AML-193 (cell line): ENCODE measurements around the gene NRDC.
A peak's percentile ranks its signal among the peaks of the same experiment; 100 is the strongest.

Experiments
- DNase-seq, 2 experiments: peaks; one replicate each; lab custom pipeline; 2025; lab: John Stamatoyannopoulos, UW

The NRDC gene, protein sequence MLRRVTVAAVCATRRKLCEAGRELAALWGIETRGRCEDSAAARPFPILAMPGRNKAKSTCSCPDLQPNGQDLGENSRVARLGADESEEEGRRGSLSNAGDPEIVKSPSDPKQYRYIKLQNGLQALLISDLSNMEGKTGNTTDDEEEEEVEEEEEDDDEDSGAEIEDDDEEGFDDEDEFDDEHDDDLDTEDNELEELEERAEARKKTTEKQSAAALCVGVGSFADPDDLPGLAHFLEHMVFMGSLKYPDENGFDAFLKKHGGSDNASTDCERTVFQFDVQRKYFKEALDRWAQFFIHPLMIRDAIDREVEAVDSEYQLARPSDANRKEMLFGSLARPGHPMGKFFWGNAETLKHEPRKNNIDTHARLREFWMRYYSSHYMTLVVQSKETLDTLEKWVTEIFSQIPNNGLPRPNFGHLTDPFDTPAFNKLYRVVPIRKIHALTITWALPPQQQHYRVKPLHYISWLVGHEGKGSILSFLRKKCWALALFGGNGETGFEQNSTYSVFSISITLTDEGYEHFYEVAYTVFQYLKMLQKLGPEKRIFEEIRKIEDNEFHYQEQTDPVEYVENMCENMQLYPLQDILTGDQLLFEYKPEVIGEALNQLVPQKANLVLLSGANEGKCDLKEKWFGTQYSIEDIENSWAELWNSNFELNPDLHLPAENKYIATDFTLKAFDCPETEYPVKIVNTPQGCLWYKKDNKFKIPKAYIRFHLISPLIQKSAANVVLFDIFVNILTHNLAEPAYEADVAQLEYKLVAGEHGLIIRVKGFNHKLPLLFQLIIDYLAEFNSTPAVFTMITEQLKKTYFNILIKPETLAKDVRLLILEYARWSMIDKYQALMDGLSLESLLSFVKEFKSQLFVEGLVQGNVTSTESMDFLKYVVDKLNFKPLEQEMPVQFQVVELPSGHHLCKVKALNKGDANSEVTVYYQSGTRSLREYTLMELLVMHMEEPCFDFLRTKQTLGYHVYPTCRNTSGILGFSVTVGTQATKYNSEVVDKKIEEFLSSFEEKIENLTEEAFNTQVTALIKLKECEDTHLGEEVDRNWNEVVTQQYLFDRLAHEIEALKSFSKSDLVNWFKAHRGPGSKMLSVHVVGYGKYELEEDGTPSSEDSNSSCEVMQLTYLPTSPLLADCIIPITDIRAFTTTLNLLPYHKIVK

GRCh38 chr1:51878616-51879336 is at the start of gene NRDC:
TSS of gene NRDC (minus strand) at chr1:51878727. CDS start at chr1:51878615, 112 bp downstream.
- DNase-seq = peak; percentile 97 to 98

- no peak for DNase-seq
These were observed 48.5 kb upstream of the NRDC start for GRCh38 chr1:51927029-51927428.

GRCh38 chr1:51926171-51926812 is 47.8 kb upstream of the NRDC start:
- DNase-seq = no peak

DNA sequence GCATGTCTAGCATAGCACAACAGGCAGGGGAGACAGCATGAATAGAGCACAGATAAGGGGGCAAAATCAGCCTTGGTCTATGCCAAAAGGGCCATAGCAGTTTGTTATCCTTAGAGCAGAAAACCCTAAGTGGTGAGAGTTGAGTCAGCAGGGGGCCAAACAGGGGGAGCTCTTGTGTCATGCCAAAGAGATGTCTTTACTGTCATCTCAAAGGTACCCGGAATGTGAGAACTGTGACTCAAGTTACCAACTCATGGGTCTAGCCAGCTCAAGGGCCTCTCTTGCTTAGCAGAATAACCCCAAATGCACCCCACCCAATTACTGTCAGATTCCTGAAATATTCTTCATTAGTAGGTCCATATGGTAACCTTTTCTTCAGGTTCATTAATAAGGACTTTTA is 45.9 kb upstream of the NRDC start:
- no peak for DNase-seq

- DNase-seq = no peak
These were observed 43.5 kb upstream of the NRDC start for GRCh38 chr1:51922040-51922439.

- DNase-seq = no peak
These were observed 41.6 kb upstream of the NRDC start for GRCh38 chr1:51920130-51920529.

DNA sequence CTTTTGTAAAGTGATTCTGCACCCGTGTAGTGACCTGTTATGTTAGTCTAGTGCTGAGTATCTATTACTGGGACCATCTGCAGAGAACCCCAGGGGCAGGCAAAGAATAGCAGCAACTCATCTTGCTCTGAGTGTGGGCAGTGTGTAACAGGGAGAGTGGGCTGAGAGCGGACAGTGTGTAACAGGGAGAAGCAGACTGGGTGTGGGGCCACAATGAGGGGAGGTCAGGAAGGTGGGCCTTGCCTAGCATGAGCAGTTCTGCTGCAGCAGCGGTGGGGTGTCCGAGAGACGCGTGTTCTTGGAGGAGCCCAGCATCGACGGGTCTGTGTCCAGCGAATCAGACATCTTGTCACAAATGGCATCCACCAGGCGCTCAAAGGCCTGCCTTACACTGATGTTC is 41.2 kb upstream of the NRDC start:
- DNase-seq = no peak

DNA sequence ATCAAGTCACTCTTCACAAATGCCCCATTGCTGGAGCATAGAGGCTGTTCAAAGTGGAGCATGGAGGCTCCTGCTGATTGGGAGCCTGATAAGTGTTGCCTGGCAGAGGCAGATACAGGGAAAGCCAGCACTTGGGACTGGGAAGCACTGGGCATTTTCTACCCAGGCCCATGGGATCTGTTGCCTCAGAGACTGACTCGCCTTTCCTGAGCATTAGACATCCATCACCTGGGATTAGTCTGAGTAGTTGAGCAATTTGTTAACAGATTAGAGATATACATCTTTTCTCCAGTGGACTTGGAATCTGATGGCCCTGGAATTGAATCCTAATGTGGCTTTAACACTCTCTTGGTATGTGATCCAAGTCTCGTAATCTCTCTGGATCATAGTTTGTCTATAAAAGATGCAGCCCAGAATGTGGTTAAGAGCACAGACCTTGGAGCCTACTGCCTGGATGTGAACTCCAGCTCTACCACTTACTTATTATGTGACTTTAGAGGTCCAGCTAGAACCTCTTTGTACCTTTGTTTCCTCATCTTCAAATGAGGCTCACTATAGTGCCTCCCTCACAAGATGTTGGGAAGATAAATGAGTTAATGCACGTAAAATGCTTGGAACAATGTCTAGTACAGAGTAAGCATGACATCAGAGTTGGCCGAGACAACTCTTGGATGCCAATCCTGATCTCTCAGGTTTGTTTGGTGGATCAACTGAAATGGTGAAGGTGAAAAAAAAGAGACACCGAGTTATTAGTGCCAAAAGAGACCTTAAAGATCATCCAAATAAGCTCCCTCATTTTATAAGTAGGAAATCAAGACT is 38.3 kb upstream of the NRDC start:
- no peak for DNase-seq

DNA sequence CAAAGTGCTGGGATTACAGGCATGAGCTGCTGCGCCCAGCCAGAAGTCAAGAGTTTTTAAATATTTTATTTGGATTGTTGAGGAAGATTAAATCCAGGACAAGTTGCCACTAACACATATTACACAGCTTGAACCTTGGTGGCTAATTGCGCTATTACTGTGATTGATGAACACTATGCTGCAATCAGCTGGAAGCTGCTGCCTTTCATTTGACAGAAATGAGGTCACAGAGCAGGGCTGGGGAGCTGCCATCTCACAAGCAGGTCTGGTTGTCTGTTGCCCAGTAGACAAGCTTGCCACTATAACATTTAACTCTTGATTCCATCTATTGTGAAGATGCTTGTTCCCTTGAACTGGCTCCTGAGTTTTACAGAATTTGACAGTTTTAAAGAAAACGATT is 37.4 kb upstream of the NRDC start:
- no peak for DNase-seq

DNA sequence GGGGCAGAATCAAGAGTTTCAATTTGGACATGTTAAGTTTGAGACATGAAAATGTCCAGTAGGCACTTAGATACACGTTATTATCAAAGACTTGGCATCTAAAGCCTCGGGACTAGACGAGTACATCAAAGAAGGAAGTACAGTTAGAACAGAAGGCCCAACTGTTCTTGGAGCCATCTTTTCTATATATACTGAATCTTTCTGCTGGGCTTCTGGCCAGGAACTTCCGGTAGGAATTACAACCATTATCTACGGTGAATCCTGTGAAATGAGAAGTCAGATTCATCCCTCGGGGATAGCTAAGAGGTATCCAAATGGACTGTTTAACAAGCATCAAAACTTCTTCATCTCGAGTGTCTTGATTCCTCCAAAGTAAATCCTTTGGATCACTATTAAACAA is 34.4 kb upstream of the NRDC start:
- DNase-seq = no peak

GRCh38 chr1:51910221-51911000 is 31.9 kb upstream of the NRDC start:
- no peak for DNase-seq

- DNase-seq = no peak
These were observed 30.0 kb upstream of the NRDC start for GRCh38 chr1:51908499-51908898.

- no peak for DNase-seq
These were observed 28.7 kb upstream of the NRDC start for GRCh38 chr1:51907079-51907702.

- DNase-seq = no peak
These were observed 28.0 kb upstream of the NRDC start for GRCh38 chr1:51906306-51907078.

DNA sequence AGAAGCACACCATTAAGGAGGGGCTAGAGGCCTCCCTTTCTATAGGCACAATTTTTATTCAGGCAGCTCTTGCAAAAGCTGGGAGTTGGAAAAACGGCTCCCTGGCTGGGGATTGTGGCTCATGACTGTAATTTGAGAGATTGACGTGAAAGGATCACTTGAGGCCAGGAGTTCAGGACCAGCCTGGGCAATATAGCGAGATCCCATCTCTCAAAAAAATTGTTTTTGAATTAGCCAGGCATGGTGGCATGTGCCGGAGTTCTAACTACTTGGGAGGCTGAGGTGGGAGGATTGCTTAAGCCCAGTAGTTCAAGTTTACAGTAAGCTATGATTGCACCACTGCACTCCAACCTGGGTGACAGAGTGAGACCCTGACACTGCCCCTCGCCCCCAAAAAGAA is 23.9 kb upstream of the NRDC start:
- DNase-seq = no peak

- no peak for DNase-seq
These were observed 22.6 kb upstream of the NRDC start for GRCh38 chr1:51901151-51901550.

GRCh38 chr1:51899022-51899421 is 20.5 kb upstream of the NRDC start:
- no peak for DNase-seq

DNA sequence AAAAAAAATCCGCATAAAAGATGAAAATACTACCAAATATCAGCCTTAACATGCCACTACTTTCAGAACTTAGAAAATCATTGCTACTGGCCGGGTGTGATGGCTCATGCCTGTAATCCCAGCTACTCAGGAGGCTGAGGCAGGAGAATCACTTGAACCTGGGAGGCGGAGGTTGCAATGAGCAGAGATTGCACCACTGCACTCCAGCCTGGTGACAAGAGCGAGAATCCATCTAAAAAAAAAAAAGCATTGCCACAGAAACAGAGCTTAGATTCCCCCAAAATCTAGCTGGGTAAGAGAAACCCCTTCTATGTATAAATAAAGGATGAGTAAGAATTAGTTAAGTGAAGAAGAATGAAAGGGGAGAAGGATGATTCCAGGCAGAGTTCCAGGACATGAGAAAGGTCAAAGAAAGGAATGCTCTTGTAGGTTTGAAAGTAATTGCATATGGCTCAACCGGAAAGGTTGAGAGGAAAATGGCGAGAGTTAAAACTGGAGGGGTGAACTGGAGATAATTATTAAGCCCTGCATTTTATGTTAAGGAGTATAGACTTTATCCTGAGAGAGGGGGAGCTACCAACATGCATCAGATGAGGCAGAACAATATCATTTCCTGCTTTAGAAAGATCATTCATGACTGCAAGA is 19.7 kb upstream of the NRDC start:
- DNase-seq = no peak
